Measurements from ENCODE around the gene NAA50.

The NAA50 gene

GRCh38 chr3:113745756-113746547 is at the start of gene NAA50:
NAA50 (minus strand) TSS chr3:113746249; CDS start chr3:113745949, 300 bp downstream.
- DNase-seq, result peak; percentile 93 to 94

DNA sequence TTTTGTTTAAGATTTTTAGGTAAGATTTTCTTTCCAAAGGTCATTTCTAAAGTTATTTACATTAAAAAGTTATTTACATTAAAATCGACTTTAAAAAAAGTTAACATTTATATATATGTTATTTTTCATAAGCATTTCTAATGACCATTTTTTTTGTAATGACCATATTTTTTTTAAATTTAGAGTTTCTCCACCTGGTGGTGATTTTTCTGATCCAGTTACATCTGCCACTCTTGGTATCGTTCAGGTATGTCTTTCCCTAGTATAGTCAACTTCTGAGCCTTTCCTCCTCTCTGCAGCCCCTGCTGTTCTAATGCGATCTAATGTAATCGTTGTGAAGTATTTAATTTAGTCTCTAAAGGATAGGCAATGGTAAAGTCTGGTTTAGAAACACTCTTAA is 49.6 kb upstream of the NAA50 start:
- no peak for DNase-seq

DNA sequence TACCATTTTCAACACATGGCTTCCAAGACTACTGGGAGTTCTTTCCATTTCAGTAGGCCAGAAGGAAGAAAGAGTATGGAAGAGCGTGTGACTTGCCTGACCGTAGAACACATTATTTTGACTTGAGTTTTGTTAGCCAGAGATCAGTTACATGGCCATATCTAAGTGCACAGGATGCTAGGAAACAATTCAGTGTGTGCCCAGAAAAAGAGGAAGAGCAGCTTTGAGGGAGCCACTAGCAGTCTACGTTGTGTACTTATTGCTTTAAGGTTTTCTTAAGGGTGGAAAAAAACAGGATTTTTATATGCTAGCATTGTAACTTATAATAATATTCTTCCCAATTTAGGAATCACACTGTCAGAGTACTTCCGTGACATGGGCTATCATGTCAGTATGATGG is 48.5 kb upstream of the NAA50 start:
- DNase-seq, result no peak

DNA sequence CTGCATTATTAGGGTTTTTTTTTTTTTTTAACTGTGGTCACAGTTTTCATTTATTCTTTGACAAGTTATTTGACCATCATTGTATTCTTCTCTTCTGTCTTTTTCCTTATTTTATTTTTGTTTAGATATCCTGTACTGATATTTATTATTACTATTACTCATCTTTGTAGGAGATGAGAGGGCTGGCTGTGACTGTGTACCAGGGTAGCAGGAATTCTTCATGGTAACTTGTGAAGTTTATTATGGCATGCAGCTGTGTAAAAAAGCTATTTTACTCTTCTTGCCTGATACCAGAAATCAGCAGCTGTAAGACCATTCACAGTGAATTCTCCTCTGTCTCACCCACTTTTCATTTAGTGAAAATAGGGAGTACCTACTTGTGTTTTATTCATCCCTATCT is 45.3 kb upstream of the NAA50 start:
- DNase-seq, result no peak

DNA sequence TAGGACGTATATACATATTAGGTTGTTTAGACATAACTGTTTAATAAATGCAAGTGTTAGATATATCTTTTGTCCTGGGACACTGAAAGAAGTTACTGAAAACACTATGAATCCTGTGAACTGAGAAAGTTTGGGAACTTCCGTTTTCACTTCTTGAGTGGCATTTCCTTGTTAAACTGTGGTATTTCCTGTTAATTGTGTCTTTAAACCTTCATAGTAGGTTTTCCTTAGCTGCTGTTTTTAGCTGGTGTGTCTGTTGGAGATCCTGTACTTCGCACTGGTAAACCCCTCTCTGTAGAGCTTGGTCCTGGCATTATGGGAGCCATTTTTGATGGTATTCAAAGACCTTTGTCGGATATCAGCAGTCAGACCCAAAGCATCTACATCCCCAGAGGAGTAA is 37.9 kb upstream of the NAA50 start:
- no peak for DNase-seq

DNA sequence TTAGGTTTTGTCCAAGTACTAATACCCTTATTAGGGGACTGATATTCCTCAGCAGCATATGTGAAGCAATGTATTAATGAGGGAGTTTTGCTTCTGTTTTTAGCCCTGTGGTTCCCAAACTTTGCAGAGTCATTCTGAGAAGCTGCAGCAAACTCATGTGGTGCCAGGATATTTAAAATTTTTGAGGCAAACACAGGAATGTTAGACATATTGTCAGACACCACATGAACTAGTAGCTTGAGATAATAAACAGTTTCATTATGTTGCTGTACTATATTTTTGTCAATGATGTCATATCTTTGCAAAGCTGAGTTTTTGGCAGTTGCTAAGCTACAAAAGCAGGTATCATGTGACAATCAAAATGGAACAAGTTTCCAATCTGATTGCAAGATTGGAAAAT is 37.4 kb upstream of the NAA50 start:
- no peak for DNase-seq

DNA sequence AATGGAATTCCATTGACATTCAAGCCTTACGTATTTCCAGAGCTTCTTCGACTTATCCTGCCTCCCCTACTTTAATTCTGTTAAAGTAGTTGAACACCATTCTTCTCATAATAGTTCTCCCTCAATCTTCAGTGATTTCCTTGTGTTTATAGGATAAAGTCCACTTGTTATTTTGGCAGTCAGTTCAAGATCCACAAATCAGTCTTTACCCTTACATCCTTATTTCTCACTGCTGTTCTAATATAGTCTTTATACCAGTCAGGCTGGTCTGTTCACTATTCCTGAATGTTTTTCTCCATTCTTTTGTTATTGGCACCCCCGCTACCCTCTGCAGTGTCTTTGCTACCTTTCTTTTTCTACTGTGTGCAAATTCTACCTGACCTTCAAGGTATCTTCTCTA is 30.5 kb upstream of the NAA50 start:
- DNase-seq, result no peak

DNA sequence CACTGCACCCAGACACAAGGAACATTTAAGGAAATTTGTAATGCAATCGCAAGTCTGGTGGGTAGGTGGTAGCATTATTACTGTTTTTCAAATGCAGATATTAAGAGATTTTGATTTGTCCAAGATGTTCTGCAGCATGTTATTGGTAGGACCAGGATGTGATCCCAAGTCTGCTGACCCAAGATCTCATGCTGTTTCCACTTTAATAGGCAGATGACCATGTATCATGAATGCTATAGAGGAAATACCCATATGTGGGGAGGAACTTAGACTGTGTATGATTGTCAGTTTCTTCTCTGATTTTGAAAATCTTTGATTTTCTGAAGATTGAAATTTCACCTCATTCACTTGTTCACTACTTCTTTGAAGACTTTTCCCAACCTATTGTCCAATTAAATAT is 29.5 kb upstream of the NAA50 start:
- DNase-seq, result no peak

DNA sequence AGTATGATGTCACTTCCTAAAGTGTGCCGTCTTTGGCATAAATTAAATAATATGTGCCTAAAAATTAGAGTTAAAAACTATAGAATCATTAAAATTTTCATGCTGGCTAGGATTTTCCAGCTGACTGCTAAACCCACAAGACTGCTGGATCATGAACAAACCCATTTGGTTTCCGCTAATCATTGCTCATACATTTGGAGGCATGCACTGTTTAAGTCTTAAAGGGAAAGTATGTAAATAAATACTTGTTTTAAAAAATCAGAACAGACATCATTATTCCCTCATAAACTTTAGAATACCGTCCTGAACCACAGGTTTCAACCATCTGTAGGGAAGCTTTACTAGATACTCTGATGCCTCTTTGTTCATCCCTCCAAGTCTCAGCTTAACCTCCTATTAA is 27.3 kb upstream of the NAA50 start:
- no peak for DNase-seq

GRCh38 chr3:113771993-113772392 is 25.9 kb upstream of the NAA50 start:
- DNase-seq, result no peak

- no peak for DNase-seq
These were observed 23.5 kb upstream of the NAA50 start for GRCh38 chr3:113769551-113769950.

DNA sequence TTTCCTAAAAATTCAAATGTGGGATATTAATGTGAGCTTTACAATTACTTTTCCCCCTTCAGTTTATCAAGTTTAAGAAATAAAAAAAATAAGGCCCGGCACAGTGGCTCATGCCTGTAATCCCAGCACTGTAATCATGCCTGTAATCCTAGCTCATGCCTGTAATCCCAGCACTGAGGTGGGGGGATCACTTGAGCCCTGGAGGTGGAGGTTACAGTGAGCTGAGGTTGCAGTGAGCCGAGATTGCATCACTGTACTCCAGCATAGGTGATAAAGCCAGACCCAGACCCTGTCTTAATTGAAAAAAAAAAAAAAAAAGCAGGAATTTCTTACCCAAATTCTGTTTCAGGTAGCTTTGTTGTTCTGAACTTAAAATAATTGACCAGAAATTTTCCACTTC is 18.6 kb upstream of the NAA50 start:
- DNase-seq, result no peak

DNA sequence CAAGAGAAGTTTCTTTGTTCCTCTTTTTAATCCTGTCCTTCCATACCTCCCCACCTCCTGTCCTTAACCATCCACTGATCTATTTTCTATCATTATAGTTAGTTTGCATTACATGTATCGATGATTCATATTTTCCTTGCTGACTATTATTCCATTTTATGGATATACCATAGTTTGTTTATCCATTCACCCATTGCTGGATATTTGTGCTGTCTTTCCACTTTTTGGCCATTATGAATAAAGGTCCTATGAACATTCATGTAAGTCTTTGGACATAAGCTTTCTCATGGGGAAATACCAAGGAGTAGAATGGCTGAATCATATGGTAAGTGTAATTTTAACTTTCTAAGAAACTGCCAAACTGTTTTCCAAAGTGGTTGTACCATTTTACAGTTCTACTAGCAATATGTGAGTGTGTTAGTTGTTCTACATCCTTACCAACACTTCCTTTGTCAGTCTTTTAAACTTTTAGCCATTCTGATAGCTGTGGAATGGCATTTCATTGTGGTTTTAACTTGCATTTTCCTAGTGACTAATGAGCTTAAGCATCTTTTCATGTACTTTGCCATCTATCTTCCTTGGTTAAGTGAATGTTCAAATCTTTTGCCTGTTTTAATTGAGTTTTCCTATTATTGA is 12.5 kb upstream of the NAA50 start:
- DNase-seq, result no peak

DNA sequence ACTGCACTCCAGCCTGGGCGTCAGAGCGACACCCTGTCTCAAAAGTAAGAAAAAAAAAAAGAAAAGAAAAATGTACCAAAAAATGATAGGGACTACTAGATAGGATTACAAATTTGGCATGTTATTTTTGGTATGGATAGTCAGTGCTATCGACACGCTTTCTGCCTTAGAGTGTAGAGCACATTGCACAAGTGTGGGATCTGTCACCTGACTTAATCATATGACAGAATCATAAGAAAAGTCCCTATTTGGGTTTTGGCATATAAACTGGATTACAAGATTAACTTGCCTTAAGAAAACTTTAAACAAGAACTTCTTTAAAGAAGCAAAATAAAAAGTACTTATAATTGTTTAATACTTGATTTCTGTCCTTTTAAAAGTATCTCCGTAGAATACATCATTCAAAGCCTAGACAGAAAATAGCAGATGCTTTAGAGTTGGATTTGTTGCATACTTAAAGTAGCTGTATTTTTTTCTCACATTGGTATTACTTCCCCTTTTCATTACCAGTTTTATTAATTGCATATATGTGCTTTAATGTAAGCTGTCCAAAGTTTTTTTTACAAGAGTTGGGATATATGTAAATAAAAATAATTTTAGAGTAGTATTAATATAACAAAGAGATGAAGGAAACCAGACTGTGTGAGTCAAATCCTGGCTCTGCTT is 8.6 kb upstream of the NAA50 start:
- DNase-seq, result no peak

GRCh38 chr3:113753376-113753985 is 7.4 kb upstream of the NAA50 start:
- DNase-seq, result no peak

GRCh38 chr3:113751141-113751540 is 5.1 kb upstream of the NAA50 start:
- no peak for DNase-seq

DNA sequence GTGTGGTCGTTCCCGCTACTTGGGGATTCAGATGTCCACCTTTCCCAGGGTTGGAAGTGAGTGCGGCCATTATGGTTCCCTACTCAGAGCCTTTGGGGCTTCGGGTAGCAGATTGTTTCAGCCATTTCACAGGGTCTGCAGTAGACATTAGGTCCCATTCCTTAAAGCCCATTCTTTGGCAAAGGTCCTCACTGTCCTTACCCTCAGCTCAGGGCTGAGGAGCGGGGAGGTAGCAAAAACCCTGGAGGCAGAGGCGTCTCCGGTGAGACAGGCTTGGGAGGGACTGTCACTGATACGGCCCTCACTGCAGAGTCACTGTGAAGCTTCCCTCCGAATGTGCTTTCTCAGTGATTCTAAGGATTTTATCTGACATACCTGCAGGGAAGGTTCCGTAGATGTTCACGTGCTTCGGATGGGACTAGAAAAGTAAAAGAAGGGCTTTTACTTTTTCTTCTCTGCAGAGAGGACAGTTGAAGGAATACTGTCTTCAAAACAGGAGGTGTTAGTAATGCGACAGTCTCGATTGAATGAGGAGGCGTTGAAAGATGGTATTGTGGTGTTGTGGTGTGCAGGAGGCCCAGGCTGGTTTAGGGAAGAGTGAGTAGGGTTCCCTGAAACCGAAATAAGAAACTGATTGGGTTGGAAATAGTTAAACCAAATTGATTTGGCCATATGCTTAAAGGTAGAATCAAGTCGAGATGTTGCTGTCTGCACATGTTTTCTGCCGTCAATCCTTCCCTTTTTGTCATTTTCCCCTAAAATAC is 1.4 kb upstream of the NAA50 start:
- DNase-seq, result peak; percentile 22 to 47

DNA sequence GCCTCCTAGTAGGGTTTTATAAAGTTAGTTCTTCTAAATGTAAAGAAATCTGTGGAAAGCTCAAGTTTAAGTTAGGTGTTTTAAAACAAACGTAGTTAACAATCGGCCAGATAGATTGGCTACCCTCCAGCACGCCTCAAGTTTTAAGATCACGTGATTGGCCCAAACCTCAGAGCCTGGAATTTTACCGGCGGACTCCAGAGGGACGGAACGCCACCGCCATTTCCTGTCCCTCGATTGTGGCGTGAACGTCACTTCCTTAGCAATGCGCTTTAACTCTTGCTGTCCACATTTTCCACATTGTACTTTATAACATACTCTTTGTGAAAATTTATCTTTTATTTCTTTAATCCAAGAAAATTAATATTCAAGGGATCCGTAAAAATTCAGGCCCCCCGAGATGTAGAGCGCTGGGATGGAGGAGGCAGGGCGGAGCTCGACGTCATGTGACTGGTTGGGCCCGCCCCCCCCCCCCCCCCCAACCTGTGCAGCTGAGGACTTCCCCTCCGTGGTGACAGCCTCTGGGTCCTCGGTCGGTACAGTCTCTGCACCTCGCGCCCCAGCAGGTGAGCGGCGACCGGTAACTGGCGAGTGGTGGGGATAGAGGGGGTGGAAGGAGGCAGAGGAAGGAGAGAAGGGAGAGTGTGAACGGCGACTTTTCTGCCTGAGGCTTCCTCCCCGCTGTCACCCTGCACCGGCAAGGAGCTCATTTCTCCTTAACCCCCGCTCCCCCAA is 666 bp upstream of the NAA50 start, which contains the start of gene ATP6V1A:
TSS of gene ATP6V1A (plus strand) at position 488 of the 735 bp plus-strand sequence. CDS start 31,719 bp downstream, outside the sequence.
- peak; percentile 65 to 81 for DNase-seq

GRCh38 chr3:113744941-113745755 is 901 bp downstream of the NAA50 start:
- DNase-seq, result peak; percentile 62 to 87

- no peak for DNase-seq
These were observed 2.9 kb downstream of the NAA50 start for GRCh38 chr3:113743006-113743630.

DNA sequence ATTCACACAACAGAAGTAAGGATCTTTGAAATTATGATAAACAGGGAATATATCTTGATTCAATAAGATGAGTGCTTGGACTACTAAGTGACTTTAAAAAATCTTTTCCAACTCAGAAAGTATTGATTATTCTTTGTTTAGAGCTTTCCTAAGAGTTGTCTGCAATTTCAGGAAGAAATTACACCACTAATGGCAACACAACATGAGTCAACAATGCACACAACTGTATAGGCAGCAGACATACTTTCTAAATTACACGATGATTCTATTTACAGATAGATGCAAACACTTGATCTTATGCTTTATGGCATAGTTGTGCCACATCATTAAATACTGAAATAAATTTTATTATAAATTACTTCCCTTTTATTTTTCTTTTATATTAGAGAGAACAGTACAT is 4.4 kb downstream of the NAA50 start:
- DNase-seq, result no peak

Data from stimulated activated CD4-positive, alpha-beta T cell treated with anti-CD3 and anti-CD28 coated beads, Interleukin-4, amount 100 ng/mL, for 4 hours (primary cell).